Skeletal muscle tissue (tissue), 2 donors: ENCODE data around the gene NPIPB5. TPM values are rescaled to one million over a fixed set of nuclear protein-coding genes. Genes with fewer than 3 reads are reported as not detected.

ENCODE experiments used
- small RNA-seq: library from RNA; depleted of rRNA; stranded (forward); fragments of <200 nt; gene quantifications from one replicate; pipeline ENCODE3, GENCODE V24; 2014
- total RNA-seq: library from RNA; depleted of rRNA; stranded (reverse); fragments of >200 nt; gene quantifications from one replicate; pipeline ENCODE4 v1.2.3, GENCODE V29; 2014

The NPIPB5 gene
- total RNA-seq, 1 donor from 2014 or later, result 124 TPM

Small RNA genes within 50 kb of the gene (small RNA-seq; reads per million reads assigned to genes)
- gene AC106788.1, result not detected

Other genes with a start within 250 kb of the NPIPB5 start
- 22.4 TPM for gene POLR3E, start 213.5 kb upstream of the NPIPB5 start, total RNA-seq
- gene CDR2, start 136.3 kb upstream of the NPIPB5 start, total RNA-seq, result 25.6 TPM